Stimulated activated CD4-positive, alpha-beta T cell treated with anti-CD3 and anti-CD28 coated beads, Interleukin-1b, Interleukin-23, amount 100 ng/mL, for 1 hour (primary cell): Measurements from ENCODE around the gene RNPS1.
"Not testable (repeated sequence)": the region's sequence is repeated elsewhere in the genome, so short reads cannot be mapped to it uniquely, and the experiment has no call there.

ENCODE experiments used
- DNase-seq, 2 donors: peaks; one replicate each; pipeline ENCODE4 v3.0.0-alpha.2; 2020; ENCODE audit warnings: low read depth in 2 of 2

Gene RNPS1

DNA sequence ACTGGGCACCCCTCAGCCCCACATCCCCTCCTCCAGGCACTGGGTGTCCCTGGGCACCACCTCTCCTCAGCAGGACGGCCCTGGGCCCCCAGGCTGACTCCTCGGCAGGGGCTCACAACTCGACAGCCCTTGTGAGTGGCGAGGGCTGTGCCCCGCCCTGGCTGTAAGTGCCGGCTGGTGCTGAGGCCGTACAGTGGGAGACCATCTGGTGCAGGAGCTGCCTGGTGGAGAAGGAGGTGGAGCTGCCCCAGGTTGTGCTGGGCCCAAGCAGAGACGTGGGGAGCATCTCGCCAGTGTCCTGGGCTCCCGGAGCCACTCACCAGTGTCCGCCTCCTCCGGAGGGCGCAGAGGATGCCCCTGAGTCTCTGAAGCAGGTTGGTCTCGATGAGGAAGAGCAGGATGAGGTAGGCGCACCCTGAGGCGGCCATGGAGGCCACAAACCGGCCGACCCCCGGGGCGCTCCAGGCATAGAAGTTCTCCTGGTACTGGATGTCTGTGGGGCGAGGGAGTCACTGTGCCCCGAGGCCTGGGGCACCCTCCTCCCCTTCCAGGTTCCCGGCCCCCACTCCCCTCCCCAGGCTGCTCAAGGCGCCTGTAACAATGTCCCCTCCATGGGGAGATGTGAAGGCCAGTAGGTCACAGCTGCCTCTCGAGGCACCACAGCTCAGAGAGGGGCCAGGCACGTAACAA, 15.1 kb upstream of the RNPS1 start:
- no peak for DNase-seq

DNA sequence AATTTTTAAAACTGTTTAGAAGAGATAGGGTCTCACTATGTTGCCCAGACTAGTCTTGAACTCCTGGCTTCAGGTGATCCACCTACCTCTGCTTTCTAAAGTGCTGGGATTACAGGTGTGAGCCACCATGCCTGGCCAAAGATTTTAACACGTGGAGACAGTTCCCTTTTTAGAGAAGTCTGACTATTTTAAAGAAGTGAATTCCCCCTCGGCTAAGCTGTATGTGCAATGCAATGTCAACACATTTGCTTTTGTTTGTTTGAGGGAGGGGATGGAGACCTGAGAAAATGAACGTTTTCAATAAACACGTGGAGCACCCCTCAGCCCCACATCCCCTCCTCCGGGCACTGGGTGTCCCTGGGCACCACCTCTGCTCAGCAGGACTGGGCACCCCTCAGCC, 14.3 kb upstream of the RNPS1 start:
- DNase-seq, result no peak

DNA sequence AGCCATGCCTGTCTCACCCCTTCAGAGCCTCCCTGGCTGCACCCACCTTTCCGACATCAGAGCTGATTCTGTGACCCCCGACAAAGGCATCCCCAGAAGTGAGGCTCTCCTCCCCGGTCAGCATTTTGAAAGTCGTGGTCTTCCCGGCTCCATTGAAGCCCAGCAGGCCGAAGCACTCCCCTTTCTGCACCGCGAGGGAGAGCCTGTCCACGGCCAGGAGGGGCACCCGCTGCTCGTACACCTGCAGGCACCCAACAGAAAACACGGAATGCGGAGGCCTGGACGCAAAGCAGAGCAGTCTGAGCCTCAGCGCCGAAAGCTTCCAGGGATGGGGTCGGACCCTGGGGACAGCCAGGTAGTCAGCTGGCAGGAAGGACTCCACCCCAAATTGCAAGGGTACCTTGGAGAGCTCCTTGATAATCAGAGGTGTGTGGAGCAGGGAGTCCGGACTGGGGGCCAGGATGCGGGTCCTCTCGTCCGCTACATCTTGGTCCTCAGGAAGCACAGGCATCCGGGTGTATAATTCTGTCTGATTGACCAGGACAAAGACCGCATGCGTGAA, 13.1 kb upstream of the RNPS1 start:
- no peak for DNase-seq

- DNase-seq, result no peak
These were observed 12.5 kb upstream of the RNPS1 start for GRCh38 chr16:2280461-2280860.

- no peak for DNase-seq
These were observed 11.3 kb upstream of the RNPS1 start for GRCh38 chr16:2278956-2279800.

- DNase-seq, result no peak
These were observed 10.3 kb upstream of the RNPS1 start for GRCh38 chr16:2278272-2278608.

GRCh38 chr16:2277466-2278271, 9.7 kb upstream of the RNPS1 start:
- DNase-seq, result no peak

DNA sequence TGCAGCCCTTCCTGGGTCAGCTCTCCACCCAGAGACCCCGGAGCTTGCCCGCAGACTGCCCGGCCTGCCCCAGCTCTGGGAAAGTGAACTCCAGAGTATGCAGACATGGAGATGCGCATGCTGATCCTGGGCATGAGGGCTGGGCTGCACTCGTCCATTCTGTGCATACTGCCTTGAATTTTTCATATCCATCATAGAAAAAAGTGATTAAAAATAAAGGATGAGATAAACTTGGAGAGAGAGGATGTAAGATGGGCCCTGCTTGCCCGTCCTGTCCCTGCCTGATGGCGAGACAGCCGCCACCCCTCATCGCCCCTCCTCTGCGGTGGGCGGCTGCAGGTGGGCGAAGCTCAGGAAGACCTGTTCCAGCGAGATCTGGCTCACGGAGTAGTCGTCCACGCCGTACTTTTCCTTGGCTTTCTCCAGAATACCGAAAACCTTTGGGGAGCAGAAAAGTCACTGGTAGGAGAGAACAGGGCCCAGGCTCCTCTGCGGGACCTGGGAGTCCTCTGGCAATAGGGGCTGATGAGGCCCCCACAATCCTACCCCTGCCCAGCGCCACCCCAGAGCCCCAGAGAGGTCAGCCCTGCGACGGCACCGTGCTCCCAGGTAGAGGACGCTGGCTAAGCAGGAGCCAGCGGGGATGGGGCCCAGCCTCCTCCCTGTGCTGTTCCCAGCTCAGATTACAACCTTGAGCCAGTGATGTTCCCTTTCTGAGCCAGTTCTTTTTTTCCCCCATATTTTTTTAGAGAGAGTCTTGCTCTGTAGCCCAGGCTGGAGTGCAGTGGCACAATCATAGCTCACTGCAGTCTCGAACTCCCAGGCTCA, 8.7 kb upstream of the RNPS1 start:
- DNase-seq, result no peak

GRCh38 chr16:2275476-2276367, 7.8 kb upstream of the RNPS1 start:
- DNase-seq, result no peak

- DNase-seq, result no peak
These were observed 6.0 kb upstream of the RNPS1 start for GRCh38 chr16:2273931-2274330.

DNA sequence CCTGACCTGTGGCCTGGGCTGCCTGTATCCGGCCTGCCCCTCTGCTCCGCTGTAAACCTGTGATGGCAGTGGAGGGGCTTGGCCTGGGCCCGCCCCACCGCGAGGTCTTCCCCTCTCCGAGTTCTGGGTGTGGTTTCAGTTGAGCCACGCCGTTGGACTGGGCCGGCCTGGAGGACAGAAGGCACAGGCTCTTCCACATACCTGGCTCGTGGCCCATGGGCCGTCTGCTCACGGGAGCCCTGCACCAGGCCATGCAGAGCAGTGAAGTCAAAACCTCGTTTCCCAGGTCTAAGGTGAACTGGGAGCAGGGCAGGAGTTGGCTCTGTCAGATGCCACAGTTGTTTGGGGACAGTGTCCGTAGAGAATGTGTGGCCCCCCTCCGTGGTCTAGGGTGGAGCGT, 5.6 kb upstream of the RNPS1 start:
- no peak for DNase-seq

GRCh38 chr16:2271848-2272461, 4.0 kb upstream of the RNPS1 start:
- DNase-seq, result no peak

DNA sequence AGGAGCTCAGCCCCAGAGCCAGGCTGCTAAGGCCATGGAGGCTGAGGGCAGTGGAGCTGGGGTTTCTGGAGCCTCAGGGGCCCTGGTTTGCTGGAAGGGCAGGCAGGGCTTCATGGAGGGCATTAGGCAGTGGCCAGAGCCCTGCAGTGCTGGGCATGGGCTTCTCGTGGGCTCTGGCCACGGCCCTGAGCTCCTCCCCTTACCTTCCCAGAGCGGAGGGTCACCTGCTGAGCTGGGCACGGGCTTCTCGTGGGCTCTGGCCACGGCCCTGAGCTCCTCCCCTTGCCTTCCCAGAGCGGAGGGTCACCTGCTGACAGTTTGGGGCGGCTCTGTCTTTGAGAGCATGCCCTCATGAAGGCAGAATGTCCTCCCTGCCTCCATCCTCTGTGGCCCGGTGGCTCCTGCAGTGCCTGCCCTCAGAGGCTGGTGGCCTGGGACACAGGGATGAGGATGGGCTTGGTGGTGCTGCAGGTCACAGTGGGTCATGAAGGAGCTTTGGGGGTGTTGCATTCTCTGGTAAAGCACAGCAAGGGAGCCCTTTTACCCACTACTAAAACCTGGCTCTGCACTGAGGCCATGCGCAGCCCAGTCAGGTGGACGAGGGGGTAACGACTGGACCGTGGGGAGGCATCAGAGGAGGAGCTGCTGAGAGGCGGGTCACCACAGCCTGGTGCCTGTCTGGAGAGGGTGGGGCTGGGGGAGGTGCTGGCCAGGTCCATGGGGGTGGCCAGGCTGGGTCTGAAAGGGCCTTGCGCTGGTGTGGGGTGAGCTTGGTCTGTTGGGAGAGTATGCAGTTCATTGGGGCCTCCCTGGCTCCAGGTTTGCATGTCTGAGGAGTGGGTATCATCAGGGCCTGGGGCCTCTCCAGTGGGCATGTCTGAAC, 2.9 kb upstream of the RNPS1 start:
- DNase-seq, result no peak

DNA sequence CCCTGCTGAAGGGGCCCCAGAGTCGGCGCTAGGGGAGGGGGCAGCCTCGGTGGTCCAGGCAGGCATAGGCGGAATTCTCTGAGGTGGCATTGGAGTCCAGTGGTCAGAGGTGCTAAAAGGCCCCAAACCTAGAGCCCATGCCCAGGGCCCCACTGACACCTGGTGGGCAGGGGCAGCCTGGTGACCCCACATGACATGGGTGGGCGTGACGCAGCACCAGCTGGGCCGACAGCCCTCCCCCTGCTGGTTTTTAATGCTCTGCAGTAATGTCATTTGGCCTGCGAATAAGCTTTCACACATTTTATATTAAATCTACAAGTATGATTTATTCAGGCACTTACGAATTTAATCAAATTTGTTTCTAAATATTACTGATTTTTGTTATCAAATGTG, 2.1 kb upstream of the RNPS1 start:
- no peak for DNase-seq

DNA sequence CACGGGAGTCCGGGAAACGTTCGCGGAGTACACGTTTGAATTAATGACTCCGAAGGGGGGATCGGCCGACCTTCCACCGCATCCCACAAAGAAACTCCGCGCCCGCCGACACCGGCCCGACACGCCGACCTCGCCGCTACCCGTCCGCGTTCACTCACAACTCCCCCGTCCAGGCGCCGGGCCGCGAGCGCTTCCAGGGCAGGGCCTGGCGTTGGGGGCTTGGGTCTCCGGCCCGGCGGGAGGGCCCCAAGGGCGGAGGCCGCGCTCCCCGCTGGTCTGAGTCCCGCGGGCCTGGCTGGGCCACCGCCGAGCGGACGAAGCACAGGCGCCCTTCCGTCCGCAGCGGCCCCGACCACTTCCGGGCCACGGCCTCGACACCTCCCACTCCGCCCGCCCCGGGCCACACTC, 417 bp downstream of the RNPS1 start:
- DNase-seq, result peak in 1 of 2 donors; percentile 7

DNA sequence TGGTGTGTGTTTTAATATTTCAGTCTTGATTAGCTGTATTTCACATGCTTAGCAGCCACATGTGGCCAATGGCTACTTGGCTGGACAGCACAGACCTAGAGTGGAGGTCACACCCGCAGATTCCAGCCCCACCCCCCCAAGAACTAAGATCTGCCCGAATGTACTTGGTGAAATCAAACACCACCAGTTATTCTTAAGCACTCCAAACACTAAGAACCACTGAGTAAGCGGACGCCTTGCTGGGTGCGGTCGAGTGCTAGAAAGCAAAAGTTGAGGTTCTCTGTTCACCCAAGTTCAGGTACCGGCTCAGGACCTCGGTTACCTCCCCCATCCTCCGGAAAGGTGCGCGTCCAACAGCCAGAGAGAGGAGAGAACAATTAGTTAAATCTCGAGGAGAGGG, 1.0 kb downstream of the RNPS1 start:
- not testable (repeated sequence) for DNase-seq

DNA sequence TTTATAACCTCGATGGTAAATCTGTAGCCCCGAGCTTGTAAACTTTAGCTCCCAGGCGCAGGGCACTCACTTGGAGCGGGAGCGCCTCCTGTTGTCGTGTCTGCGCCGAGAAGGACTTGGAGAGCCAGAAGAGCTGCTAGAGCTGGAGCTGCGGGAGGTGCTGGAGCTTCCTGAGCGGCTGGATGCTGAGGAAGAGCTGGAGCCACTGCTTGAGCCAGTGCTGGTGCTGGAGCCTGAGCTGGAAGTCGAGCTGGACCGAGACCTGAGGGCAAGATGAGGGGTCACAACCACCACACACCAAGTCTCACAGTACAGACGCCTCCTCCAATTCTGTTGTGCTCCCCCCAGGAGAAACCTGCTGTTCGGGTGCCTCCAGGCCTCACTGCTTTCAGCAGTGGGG, 4.9 kb downstream of the RNPS1 start:
- DNase-seq, result not testable (repeated sequence)

- no peak for DNase-seq
These were observed 7.7 kb downstream of the RNPS1 start for GRCh38 chr16:2260250-2260649.

DNA sequence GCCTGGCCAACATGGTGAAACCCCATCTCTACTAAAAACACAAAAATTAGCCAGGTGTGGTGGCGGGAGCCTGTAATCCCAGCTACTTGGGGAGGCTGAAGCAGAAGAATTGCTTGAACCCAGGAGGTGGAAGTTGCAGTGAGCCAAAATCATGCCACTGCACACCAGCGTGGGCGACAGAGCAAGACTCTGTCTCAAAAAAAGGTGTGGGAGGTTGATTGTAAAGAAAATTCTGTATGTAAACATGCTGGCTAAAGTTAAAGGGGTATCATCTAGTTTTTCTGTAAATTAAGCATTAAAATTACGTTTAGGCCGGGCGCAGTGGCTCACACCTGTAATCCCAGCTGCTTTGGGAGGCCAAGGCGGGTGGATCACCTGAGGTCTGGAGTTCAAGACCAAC, 9.4 kb downstream of the RNPS1 start:
- DNase-seq, result not testable (repeated sequence)
